Nephron (organoid): Measurements from ENCODE around the gene IGF1R.

ENCODE experiments used
- H3K27ac Mint-ChIP-seq, 3 experiments: 2 replicates each; pipeline ENCODE4 v1.8.0; 2020; ENCODE audit warnings: mixed read lengths in 3 of 3, mild to moderate bottlenecking in 2 of 3, moderate library complexity in 1 of 3
- H3K27me3 Mint-ChIP-seq: 2 replicates; pipeline ENCODE4 v1.8.0; 2021; ENCODE audit warnings: low read depth, mild to moderate bottlenecking, moderate library complexity, mixed read lengths
- H3K36me3 Mint-ChIP-seq: 2 replicates; pipeline ENCODE4 v1.8.0; 2020; ENCODE audit warnings: low read depth, mixed read lengths
- H3K4me1 Mint-ChIP-seq: 2 replicates; pipeline ENCODE4 v1.8.0; 2020; ENCODE audit warnings: mixed read lengths
- H3K4me3 Mint-ChIP-seq, 3 experiments: 2 replicates each; pipeline ENCODE4 v1.8.0; 2020; ENCODE audit warnings: mild to moderate bottlenecking in 3 of 3, mixed read lengths in 3 of 3, moderate library complexity in 2 of 3
- H3K9me3 Mint-ChIP-seq: 2 replicates; pipeline ENCODE4 v1.8.0; 2020; ENCODE audit warnings: mixed read lengths
- CTCF ChIP-seq, 3 experiments: fragments of 200-600 bp; sonication (generic); IDR thresholded peaks; one replicate each; pipeline ENCODE4 v1.5.0; 2021; ENCODE audit warnings: antibody characterized with exemption in 3 of 3; ENCODE audit not compliant: unreplicated experiment in 3 of 3

The IGF1R gene

GRCh38 chr15:98728082-98728810 lies 79.9 kb downstream of the IGF1R start:
- peaks cover 3% of the 10 kb centered on the region for H3K36me3 Mint-ChIP-seq
- H3K27me3 Mint-ChIP-seq, result peaks cover 3% of the 10 kb centered on the region
- no peak for TF ChIP-seq CTCF (IDR thresholded peaks at IDR 0.05; ENCODE audit: unreplicated experiment in 3 of 3)
- H3K4me3 Mint-ChIP-seq, result no peak overlapping the region
- H3K4me1 Mint-ChIP-seq, result peaks cover 45% of the 10 kb centered on the region
- H3K9me3 Mint-ChIP-seq, result no peaks in the 10 kb centered on the region
- peak overlapping the region; percentile 90 to 95 (median 93) for H3K27ac Mint-ChIP-seq

GRCh38 chr15:98728811-98729160 lies 80.4 kb downstream of the IGF1R start:
- TF ChIP-seq CTCF (IDR thresholded peaks at IDR 0.05; ENCODE audit: unreplicated experiment in 3 of 3), result no peak
- Mint-ChIP-seq H3K27ac (peak overlapping the region; percentile 90 to 95 (median 93)), H3K27me3 (peaks cover 3% of the 10 kb centered on the region), H3K4me1 (peaks cover 45% of the 10 kb centered on the region), H3K36me3 (peaks cover 3% of the 10 kb centered on the region), H3K4me3 (no peak overlapping the region), H3K9me3 (no peaks in the 10 kb centered on the region)

GRCh38 chr15:98729446-98730042 lies 81.2 kb downstream of the IGF1R start:
- Mint-ChIP-seq H3K27me3 (peaks cover 3% of the 10 kb centered on the region), H3K27ac (peak overlapping the region; percentile 90 to 95 (median 93)), H3K4me3 (peak overlapping the region in 1 of 3 experiments; percentile 7), H3K36me3 (peaks cover 3% of the 10 kb centered on the region), H3K9me3 (no peaks in the 10 kb centered on the region), H3K4me1 (peaks cover 46% of the 10 kb centered on the region)
- no peak for TF ChIP-seq CTCF (IDR thresholded peaks at IDR 0.05; ENCODE audit: unreplicated experiment in 3 of 3)

- Mint-ChIP-seq H3K27me3 (no peaks in the 10 kb centered on the region), H3K4me1 (peaks cover 59% of the 10 kb centered on the region), H3K9me3 (no peaks in the 10 kb centered on the region), H3K36me3 (no peaks in the 10 kb centered on the region), H3K4me3 (no peak overlapping the region), H3K27ac (no peak overlapping the region)
- no peak for TF ChIP-seq CTCF (IDR thresholded peaks at IDR 0.05; ENCODE audit: unreplicated experiment in 3 of 3)
These were observed 82.7 kb downstream of the IGF1R start for GRCh38 chr15:98730860-98731711.

GRCh38 chr15:98731712-98732450 lies 83.5 kb downstream of the IGF1R start:
- H3K4me1 Mint-ChIP-seq, result peaks cover 62% of the 10 kb centered on the region

More at GRCh38 chr15:98731712-98732450, 83.5 kb downstream of the IGF1R start:
- Mint-ChIP-seq H3K27me3 (no peaks in the 10 kb centered on the region), H3K4me3 (no peak overlapping the region), H3K36me3 (no peaks in the 10 kb centered on the region), H3K27ac (no peak overlapping the region), H3K9me3 (no peaks in the 10 kb centered on the region)
- no peak for TF ChIP-seq CTCF (IDR thresholded peaks at IDR 0.05; ENCODE audit: unreplicated experiment in 3 of 3)
